Activated T-cell treated with anti-CD3 and anti-CD28 coated beads, Interleukin-2, amount 50 U/mL, for 4 hours (primary cell): Measurements from ENCODE around the gene FER1L5. TPM values are rescaled to one million over a fixed set of nuclear protein-coding genes. Genes with fewer than 3 reads are reported as not detected.

Experiments
- ATAC-seq, 2 donors: fragments of 200-7000 bp; cut with Tn5 transposase; one replicate each; pipeline ENCODE4 v1.10.0; 2021
- DNase-seq: peaks from one replicate; pipeline ENCODE4 v3.0.0-alpha.2; 2020
- H3K27me3 Mint-ChIP-seq: one replicate; pipeline ENCODE4 v1.8.0; 2021; ENCODE audit warnings: low read depth, mixed read lengths
- H3K36me3 Mint-ChIP-seq: one replicate; pipeline ENCODE4 v1.8.0; 2022; ENCODE audit warnings: mixed read lengths; ENCODE audit not compliant: insufficient read depth
- H3K4me1 Mint-ChIP-seq: one replicate; pipeline ENCODE4 v1.8.0; 2021; ENCODE audit warnings: low read depth, mixed read lengths
- H3K4me3 Mint-ChIP-seq: one replicate; pipeline ENCODE4 v1.8.0; 2021; ENCODE audit warnings: mild to moderate bottlenecking, moderate library complexity, mixed read lengths
- H3K9me3 Mint-ChIP-seq: one replicate; pipeline ENCODE4 v1.8.0; 2021; ENCODE audit warnings: mixed read lengths
- total RNA-seq, 3 donors: library from RNA; stranded (reverse); gene quantifications; one replicate each; pipeline ENCODE4 v1.2.1, GENCODE V29; 2021

The FER1L5 gene
- total RNA-seq, 3 donors from 2014 or later: not detected

DNA sequence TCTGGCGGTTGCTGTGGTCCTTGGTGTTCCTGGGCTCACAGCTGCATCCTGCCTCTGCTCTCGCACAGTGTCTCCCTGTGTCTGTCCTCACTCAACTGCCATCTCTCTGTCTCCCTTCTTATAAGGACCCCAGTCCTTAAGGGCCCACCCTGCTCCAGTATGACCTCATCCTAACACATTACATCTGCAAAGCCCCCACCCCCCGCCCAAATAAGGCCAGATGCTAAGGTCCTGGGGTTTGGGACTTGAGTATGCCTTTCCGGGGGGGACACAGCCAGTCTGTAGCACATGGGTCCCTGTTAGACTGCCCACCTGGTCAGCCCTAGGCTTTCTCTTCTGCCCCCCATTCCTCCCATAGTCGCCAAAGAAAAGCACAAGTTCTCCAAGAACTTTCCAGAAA, 40.7 kb downstream of the FER1L5 start:
- Mint-ChIP-seq H3K4me1 (no peaks in the 10 kb centered on the region), H3K9me3 (no peaks in the 10 kb centered on the region), H3K27me3 (peaks cover 15% of the 10 kb centered on the region), H3K4me3 (no peak overlapping the region), H3K36me3 (no peaks in the 10 kb centered on the region)
- ATAC-seq: no peak
- DNase-seq: no peak

DNA sequence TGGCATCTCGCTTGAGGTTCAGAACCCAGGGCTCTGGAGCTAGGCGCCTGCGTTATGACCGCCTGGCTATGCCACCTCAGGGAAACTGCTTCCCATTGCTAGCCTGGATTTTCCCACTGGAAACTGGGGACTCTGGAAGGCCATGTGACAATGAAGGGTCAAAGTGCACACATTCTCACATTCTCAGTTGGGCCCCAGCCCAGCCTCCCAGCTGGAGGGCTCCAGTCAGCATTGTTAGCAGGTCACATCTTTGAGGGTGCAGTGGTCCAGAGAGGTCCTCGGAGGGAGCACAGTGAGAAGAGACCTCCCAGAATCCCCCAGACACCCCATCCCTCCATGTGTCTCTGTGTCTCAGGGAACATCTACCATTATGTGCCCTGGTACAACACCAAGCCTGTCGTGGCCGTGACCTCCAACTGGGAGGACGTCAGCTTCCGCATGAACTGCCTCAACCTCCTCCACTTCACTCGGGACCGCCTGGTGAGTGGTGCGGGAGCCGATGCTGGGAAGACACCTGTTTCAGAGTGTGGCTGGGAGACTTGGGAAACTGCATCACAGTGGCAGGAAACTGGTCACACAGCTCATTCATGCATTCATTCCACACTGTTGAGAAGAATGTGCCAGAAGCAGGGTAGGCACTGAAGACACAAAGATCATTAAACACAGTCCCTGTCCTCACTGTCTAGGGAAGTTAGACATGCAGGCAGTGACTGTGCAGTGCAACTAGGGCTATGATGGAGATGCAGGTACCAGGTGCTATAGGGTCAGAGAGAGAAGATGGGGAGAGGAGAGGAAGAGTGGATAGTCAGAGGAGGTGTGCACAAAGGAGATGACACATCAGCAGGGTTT, 41.6 kb downstream of the FER1L5 start:
- Mint-ChIP-seq H3K9me3 (no peaks in the 10 kb centered on the region), H3K4me1 (no peaks in the 10 kb centered on the region), H3K4me3 (no peak overlapping the region), H3K27me3 (peaks cover 15% of the 10 kb centered on the region), H3K36me3 (no peaks in the 10 kb centered on the region)
- DNase-seq (no peak), ATAC-seq (no peak)

DNA sequence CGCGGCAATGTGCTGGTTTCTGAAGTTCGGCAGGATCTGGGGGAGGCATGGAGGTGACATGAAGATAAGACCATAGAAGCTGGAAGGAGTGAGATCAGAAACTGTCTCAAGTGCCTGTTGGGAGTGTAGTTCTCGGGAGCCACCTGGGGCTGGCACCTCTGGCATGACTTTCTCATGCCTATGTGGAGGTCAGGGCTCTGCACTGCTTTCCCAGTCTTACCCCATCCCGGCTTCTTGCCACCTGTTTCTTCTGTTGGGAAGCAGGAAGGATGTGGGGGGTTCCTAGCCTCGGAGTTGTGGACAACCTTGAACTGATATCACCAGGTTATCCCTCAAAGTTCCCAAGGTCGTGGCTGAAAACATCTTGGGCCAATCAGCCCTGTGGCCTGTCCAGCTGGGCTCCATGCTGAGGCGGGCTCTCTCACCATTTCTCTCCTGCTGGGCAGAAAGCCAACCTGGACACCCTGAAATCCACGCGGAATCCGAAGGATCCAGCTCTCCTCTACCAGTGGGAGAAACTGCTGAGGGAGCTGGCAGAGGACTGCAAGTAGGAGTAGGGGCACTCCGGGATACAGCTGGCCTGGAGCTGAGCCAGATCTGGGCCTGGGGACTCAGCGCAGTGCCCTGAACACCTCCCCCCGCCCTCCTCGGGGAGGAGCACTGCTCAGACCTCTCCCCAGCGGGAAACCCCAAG, 42.5 kb downstream of the FER1L5 start:
- Mint-ChIP-seq H3K27me3 (peaks cover 15% of the 10 kb centered on the region), H3K4me1 (no peaks in the 10 kb centered on the region), H3K4me3 (no peak overlapping the region), H3K9me3 (no peaks in the 10 kb centered on the region), H3K36me3 (no peaks in the 10 kb centered on the region)
- ATAC-seq (no peak), DNase-seq (no peak)

DNA sequence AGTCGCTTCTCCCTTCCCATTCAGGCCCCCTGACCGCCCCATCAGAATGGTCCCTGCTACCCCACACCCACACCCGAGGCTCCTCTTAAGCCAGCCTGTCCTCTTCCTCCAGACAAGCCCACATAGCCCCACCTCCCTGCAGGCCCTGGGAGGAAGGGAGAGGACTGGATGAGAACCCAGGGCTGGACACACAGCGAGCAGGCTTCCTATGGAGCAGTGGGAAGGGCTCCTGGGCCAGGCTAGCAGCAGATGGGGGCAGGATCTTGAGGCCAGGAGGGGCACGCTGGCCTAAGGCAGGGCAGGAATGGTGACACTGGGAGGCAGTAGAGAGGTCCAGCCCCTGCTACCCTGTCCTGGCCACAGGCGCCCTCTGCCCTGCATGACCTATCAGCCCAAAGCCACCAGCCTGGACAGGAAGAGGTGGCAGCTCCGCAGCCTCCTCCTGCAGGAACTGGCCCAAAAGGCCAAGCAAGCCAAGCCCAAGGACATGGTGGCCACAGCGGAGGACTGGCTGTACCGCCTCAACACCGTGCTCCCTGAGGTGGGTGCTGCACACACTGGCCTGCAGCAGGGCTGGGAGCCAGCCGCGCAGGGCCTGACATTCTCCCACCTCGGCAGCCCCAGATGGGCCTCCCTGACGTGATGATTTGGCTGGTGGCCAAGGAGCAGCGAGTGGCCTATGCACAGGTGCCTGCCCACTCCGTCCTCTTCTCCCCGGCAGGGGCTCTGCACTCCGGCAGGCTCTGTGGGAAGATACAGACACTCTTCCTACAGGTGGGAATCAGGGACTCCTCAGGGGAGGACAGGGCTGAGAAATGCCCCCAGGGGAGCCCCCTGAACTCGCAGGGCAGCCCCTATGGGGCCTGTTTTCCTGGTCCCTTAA, 43.3 kb downstream of the FER1L5 start:
- no peaks in the 10 kb centered on the region for H3K36me3 Mint-ChIP-seq
- no peak for ATAC-seq
- no peak overlapping the region for H3K4me3 Mint-ChIP-seq
- no peaks in the 10 kb centered on the region for H3K4me1 Mint-ChIP-seq
- H3K9me3 Mint-ChIP-seq: no peaks in the 10 kb centered on the region
- no peak for DNase-seq
- H3K27me3 Mint-ChIP-seq: peaks cover 12% of the 10 kb centered on the region

DNA sequence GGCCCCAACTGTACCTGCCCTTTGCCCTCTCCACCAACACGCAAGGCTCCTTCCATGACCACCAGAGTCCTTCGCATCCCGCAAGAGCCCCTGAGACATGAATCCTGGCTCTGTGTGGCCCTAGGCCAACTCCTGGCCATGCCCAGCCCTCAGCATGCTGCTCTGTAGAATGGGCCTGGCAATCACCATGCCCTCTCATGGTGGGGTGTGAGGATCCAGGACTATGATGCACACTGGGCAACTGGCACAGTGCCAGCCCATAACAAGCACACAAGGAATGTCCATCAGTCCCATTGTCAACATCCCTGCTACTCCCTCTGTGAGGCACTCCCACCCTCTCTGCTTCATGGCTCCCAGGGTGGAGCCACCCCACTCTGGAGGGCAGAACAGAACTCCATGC, 44.7 kb downstream of the FER1L5 start:
- H3K4me1 Mint-ChIP-seq: no peaks in the 10 kb centered on the region
- no peaks in the 10 kb centered on the region for H3K9me3 Mint-ChIP-seq
- no peak for ATAC-seq
- H3K27me3 Mint-ChIP-seq: peaks cover 12% of the 10 kb centered on the region
- no peak overlapping the region for H3K4me3 Mint-ChIP-seq
- no peaks in the 10 kb centered on the region for H3K36me3 Mint-ChIP-seq
- no peak for DNase-seq

DNA sequence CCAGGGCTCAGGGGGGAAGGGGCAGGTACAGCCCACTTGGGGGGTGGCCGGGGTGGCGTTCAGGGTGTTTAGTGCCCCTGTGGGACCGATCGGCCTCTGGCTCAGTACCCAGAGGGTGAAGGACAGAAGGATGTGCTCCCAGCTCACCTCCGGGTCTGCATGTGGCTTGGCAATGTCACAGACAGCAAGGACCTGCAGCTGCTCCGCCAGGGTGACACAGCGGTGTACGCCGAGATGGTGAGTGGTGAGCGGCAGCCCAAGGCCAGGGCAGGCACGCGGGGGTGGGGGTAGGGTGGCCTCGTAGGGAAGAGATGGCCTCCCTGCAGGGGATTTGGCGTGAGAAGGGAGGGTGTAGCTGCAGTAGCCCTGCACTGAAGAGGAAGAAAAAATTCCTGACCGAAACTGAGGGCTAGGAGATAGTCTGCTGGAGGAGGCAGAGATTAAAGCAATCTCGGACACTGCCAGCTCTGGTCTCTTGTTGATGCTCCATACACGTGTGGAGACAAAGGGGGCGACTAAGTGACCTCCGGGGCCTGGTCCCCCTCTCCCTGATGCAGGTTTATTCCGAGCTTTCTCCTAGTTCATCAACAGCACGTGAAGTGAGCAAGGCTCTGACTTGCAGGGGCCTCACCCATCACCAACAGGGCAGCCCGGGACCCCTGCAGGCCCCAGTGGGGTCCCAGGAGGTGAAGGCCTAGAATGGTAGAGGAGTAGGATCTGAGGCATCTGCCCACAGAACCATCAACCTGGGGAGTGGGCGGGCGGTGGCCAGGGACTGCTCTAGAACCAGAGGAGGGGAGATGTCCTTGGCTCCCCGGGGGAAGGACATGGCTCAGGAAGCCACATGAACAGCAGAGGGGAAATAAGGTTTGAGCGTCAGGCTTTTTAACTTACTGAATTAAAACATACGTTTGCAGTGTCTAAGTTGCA, 45.4 kb downstream of the FER1L5 start:
- Mint-ChIP-seq H3K9me3 (no peaks in the 10 kb centered on the region), H3K27me3 (peaks cover 12% of the 10 kb centered on the region), H3K4me3 (no peak overlapping the region), H3K4me1 (no peaks in the 10 kb centered on the region), H3K36me3 (no peaks in the 10 kb centered on the region)
- ATAC-seq (no peak), DNase-seq (no peak)

DNA sequence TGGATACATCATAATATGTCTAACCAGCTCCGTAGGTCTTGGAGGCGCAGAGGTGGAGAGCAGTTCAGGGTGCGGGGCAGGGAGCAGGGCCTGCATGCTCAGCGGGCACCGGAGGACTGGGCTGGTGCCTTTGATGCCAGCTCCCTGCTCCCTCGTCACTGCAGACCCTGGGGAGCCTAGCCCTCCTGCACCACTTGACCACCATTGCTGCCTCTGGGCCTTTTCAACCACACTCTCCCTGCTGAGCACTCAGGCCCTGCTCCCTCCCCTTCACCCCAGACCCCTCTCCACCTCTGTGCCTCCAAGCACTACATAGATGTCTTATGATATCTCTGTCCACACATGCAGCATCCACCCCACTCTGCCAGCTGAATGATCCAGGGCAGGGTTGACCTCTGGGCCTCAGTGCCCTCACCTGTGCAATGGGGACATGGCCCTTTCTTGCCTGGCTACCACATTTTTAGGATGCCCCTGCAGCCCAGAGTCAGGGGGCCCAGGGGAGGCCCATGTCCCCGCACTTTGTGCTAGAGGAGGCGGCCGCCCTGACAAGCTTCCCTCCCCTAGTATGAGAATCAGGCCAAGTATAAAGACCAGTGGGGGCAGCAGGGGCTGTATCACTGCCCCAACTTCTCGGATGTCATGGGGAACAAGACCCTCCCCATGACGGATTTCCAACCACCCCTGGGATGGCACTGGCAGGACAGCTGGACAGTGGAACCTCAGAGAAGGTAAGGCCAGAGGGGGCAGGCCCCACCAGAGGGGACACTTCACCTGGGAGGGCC, 46.3 kb downstream of the FER1L5 start:
- Mint-ChIP-seq H3K9me3 (no peaks in the 10 kb centered on the region), H3K4me1 (no peaks in the 10 kb centered on the region), H3K4me3 (no peak overlapping the region), H3K36me3 (no peaks in the 10 kb centered on the region), H3K27me3 (peaks cover 12% of the 10 kb centered on the region)
- no peak for DNase-seq
- ATAC-seq: no peak

DNA sequence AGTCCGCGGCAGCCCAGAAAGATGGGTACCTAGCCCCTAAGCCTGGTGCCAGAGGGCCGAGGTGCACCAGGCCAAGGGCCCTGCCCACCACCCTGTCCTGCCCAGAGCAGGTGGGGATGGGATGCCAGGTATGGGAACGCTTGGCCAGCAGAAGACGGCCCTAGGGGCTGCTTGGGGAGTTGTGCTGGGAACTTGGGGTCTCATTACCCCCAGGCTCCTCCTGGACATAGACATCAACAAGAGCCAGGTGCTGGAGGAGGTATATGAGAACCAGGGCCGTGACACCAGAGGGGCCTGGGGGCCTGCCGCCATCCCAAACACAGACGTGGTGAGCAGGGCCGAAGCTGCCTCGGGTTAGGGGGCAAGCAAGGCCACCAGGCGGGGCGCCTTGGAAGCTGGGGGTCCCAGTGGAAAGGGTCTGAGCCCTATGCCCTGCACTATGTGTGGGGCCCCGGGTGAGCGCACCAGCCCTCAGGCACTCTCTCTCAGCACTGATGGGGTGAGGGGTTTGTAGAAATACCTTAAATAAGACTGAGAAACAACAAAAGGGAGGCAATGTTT, 46.9 kb downstream of the FER1L5 start:
- Mint-ChIP-seq H3K36me3 (no peaks in the 10 kb centered on the region), H3K9me3 (no peaks in the 10 kb centered on the region), H3K4me3 (no peak overlapping the region), H3K4me1 (no peaks in the 10 kb centered on the region), H3K27me3 (peaks cover 5% of the 10 kb centered on the region)
- ATAC-seq (no peak), DNase-seq (no peak)

DNA sequence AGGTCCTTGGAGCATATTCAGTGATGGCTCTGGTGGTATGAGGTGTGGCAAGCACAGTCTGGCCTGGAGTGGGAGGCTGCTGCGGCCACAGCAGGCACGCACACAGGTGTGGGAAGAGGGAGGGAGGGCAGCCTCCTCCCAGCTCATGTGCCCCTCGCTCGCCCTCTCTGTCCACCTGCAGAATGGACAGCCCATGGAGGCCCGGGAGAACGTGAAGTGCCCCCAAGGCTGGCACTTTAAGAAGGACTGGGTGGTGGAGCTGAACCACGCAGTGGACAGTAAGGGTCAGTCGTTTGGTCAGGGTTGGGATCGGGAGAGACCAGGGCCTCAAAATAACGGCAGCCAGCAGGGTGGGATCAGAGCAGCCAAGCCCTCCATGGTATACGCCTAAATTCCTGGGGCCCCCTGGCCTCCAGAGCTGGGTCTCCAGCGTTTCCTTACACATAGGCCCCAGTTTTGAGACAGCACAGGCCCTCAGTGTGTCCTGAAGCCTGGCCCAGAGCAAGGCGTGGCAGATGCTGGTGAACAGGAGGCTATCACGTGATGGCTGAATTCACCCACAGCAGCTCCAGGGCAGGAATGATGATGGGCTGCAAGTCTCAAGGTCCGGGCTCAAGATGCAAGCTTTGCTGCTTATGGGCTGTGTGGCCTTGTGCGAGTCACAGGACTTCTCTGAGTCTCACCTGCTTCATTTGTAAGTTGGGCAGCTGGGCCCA, 47.9 kb downstream of the FER1L5 start:
- Mint-ChIP-seq H3K27me3 (peaks cover 2% of the 10 kb centered on the region), H3K4me3 (no peak overlapping the region), H3K4me1 (no peaks in the 10 kb centered on the region), H3K9me3 (no peaks in the 10 kb centered on the region), H3K36me3 (no peaks in the 10 kb centered on the region)
- DNase-seq (no peak), ATAC-seq (no peak)

DNA sequence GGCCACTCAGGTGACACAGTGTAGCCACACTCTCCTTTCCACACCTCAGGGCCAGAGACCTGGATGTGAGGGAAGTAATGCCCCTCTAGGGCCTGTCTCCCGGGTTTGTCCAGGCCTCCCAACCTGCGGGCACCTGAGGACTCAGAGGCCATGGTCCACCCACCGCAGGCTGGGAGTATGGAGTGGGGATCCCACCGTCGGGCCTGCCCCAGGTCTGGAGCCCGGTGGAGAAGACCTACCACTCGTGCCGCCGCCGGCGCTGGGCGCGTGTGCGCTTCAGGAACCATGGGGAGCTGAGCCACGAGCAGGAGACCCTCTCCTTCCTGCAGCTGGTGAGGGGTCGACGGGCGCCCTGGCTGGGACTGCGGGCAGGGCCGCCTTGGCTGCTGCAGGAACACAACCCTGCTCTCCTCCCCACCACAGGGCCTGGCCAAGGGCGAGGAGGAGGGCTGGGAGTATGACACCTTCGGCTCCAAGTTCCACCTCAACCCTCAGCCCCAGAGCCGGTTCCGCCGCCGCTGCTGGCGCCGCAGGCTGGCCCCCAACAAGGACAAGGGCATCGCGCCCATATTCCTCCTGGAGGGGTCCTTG, 48.6 kb downstream of the FER1L5 start:
- ATAC-seq (no peak), DNase-seq (no peak)
- H3K27me3 Mint-ChIP-seq: peaks cover 2% of the 10 kb centered on the region
- no peaks in the 10 kb centered on the region for H3K4me1 Mint-ChIP-seq
- no peaks in the 10 kb centered on the region for H3K9me3 Mint-ChIP-seq
- H3K36me3 Mint-ChIP-seq: no peaks in the 10 kb centered on the region
- H3K4me3 Mint-ChIP-seq: no peak overlapping the region

DNA sequence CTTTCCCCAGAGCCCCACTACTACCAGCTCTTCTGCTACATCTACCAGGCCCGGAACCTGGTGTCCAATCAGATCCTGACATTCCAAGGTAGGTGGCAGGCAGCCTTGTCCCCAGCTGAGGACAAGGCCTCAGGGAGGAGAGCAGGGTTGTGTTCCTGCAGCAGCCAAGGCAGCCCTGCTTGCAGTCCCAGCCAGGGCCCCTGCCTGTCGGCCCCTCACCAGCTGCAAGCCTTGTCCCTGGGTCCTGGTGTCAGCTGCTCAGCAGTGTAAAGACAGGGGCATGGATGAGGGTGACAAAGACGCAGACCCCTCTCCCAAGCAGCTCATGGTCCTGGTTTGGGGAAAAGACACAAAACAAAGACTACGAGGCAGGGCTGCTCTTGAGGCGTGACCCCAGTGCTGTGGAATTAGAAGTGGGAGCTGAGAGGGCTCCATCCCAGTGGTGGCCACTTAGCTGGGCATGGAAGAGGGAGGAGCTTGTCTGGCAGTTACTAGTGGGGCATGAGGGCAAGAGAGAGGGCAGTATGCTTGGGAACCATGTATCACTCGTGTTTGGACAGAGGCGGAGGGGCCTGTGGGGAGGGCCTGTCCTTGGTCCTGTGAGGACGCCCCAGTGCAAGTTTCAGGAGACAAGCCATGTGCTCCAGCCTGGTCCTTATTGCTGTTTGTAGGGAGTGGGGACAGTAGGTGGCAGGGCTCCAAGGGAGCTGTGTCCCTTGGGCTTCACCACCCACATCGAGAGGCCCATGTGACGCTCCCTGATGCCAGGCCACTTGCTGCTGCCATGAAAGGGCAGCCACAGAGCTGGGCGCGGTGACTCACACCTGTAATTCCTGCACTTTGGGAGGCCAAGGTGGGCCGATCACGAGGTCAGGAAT, 49.8 kb downstream of the FER1L5 start:
- no peak overlapping the region for H3K4me3 Mint-ChIP-seq
- DNase-seq (no peak), ATAC-seq (no peak)
- H3K4me1 Mint-ChIP-seq: no peaks in the 10 kb centered on the region
- H3K27me3 Mint-ChIP-seq: no peaks in the 10 kb centered on the region
- H3K36me3 Mint-ChIP-seq: no peaks in the 10 kb centered on the region
- H3K9me3 Mint-ChIP-seq: no peaks in the 10 kb centered on the region
